ENCODE results near the gene PHTF1. TPM values are rescaled to one million over a fixed set of nuclear protein-coding genes. Genes with fewer than 3 reads are reported as not detected.
"Not testable (repeated sequence)": the region's sequence is repeated elsewhere in the genome, so short reads cannot be mapped to it uniquely, and the experiment has no call there.

PHTF1 gene
- polyA plus RNA-seq, 1 donor from 2014 or later: 16.7 TPM

GRCh38 chr1:113717506-113717905, 41.8 kb downstream of the PHTF1 start:
- Mint-ChIP-seq H3K9me3 (peaks cover 12 to 15% (median 13%) of the 10 kb centered on the region in 3 donors), H3K36me3 (peaks cover 51% of the 10 kb centered on the region), H3K27ac (peak overlapping the region in 1 of 3 donors; percentile 78)
- H3K4me1 Mint-ChIP-seq, H3K27me3 Mint-ChIP-seq, H3K4me3 Mint-ChIP-seq: not testable (repeated sequence)

GRCh38 chr1:113714606-113715269, 44.5 kb downstream of the PHTF1 start:
- Mint-ChIP-seq H3K9me3 (peaks cover 8 to 13% (median 12%) of the 10 kb centered on the region in 3 donors), H3K36me3 (peaks cover 40% of the 10 kb centered on the region), H3K4me1 (peaks cover 0 to 2% (median 0%) of the 10 kb centered on the region in 3 donors), H3K27ac (peak overlapping the region in 1 of 3 donors; percentile 57), H3K27me3 (no peaks in the 10 kb centered on the region), H3K4me3 (no peak overlapping the region)

- peaks cover 4 to 10% (median 8%) of the 10 kb centered on the region in 3 donors for H3K4me1 Mint-ChIP-seq
- peak overlapping the region in 1 of 4 donors; percentile 47 for H3K4me3 Mint-ChIP-seq
- no peaks in the 10 kb centered on the region for H3K27me3 Mint-ChIP-seq
- H3K27ac Mint-ChIP-seq: peak overlapping the region in 1 of 3 donors; percentile 63
- peaks cover 0 to 2% (median 0%) of the 10 kb centered on the region in 3 donors for H3K9me3 Mint-ChIP-seq
- H3K36me3 Mint-ChIP-seq: peaks cover 5% of the 10 kb centered on the region
These were observed 57.9 kb downstream of the PHTF1 start for GRCh38 chr1:113701429-113701828.

- Mint-ChIP-seq H3K4me1 (peaks cover 0 to 3% (median 2%) of the 10 kb centered on the region in 3 donors), H3K27me3 (no peaks in the 10 kb centered on the region), H3K9me3 (peaks cover 5 to 16% (median 11%) of the 10 kb centered on the region in 3 donors), H3K36me3 (peaks cover 21% of the 10 kb centered on the region), H3K27ac (peak overlapping the region in 1 of 3 donors; percentile 0), H3K4me3 (no peak overlapping the region)
These were observed 64.4 kb downstream of the PHTF1 start for GRCh38 chr1:113694910-113695309.

- H3K36me3 Mint-ChIP-seq: peaks cover 21% of the 10 kb centered on the region
- peaks cover 0 to 3% (median 2%) of the 10 kb centered on the region in 3 donors for H3K4me1 Mint-ChIP-seq
- no peaks in the 10 kb centered on the region for H3K27me3 Mint-ChIP-seq
- H3K9me3 Mint-ChIP-seq: peaks cover 5 to 16% (median 11%) of the 10 kb centered on the region in 3 donors
- no peak overlapping the region for H3K4me3 Mint-ChIP-seq
- H3K27ac Mint-ChIP-seq: no peak overlapping the region
These were observed 66.4 kb downstream of the PHTF1 start for GRCh38 chr1:113692824-113693431.

- Mint-ChIP-seq H3K4me1 (peaks cover 0 to 3% (median 2%) of the 10 kb centered on the region in 3 donors), H3K4me3 (no peak overlapping the region), H3K9me3 (peaks cover 5 to 16% (median 11%) of the 10 kb centered on the region in 3 donors), H3K36me3 (peaks cover 21% of the 10 kb centered on the region), H3K27ac (no peak overlapping the region), H3K27me3 (no peaks in the 10 kb centered on the region)
These were observed 66.9 kb downstream of the PHTF1 start for GRCh38 chr1:113692342-113692741.

GRCh38 chr1:113691184-113691583, 68.1 kb downstream of the PHTF1 start:
- Mint-ChIP-seq H3K36me3 (peaks cover 17% of the 10 kb centered on the region), H3K9me3 (peaks cover 3 to 16% (median 11%) of the 10 kb centered on the region in 3 donors), H3K27me3 (no peaks in the 10 kb centered on the region), H3K4me3 (no peak overlapping the region), H3K27ac (no peak overlapping the region), H3K4me1 (peaks cover 0 to 3% (median 2%) of the 10 kb centered on the region in 3 donors)

GRCh38 chr1:113686891-113687618, 72.2 kb downstream of the PHTF1 start:
- H3K27ac Mint-ChIP-seq: no peak overlapping the region
- H3K36me3 Mint-ChIP-seq: peaks cover 12% of the 10 kb centered on the region
- H3K4me3 Mint-ChIP-seq: no peak overlapping the region
- no peaks in the 10 kb centered on the region for H3K9me3 Mint-ChIP-seq
- H3K4me1 Mint-ChIP-seq: no peaks in the 10 kb centered on the region
- no peaks in the 10 kb centered on the region for H3K27me3 Mint-ChIP-seq

GRCh38 chr1:113684153-113684541, 75.1 kb downstream of the PHTF1 start:
- Mint-ChIP-seq H3K4me3 (no peak overlapping the region), H3K27me3 (no peaks in the 10 kb centered on the region), H3K36me3 (peaks cover 9% of the 10 kb centered on the region), H3K4me1 (peaks cover 0 to 1% (median 0%) of the 10 kb centered on the region in 3 donors), H3K27ac (no peak overlapping the region), H3K9me3 (no peaks in the 10 kb centered on the region)

GRCh38 chr1:113683384-113684152, 75.7 kb downstream of the PHTF1 start:
- peaks cover 0 to 1% (median 0%) of the 10 kb centered on the region in 3 donors for H3K4me1 Mint-ChIP-seq
- no peak overlapping the region for H3K4me3 Mint-ChIP-seq

GRCh38 chr1:113681596-113682337, 77.5 kb downstream of the PHTF1 start:
- Mint-ChIP-seq H3K4me1 (peaks cover 0 to 1% (median 0%) of the 10 kb centered on the region in 3 donors), H3K36me3 (peaks cover 9% of the 10 kb centered on the region), H3K27me3 (no peaks in the 10 kb centered on the region), H3K27ac (no peak overlapping the region), H3K9me3 (no peaks in the 10 kb centered on the region), H3K4me3 (no peak overlapping the region)

More at GRCh38 chr1:113683384-113684152, 75.7 kb downstream of the PHTF1 start:
- no peak overlapping the region for H3K27ac Mint-ChIP-seq
- peaks cover 9% of the 10 kb centered on the region for H3K36me3 Mint-ChIP-seq
- no peaks in the 10 kb centered on the region for H3K9me3 Mint-ChIP-seq
- no peaks in the 10 kb centered on the region for H3K27me3 Mint-ChIP-seq

GRCh38 chr1:113678159-113678469, 81.2 kb downstream of the PHTF1 start:
- Mint-ChIP-seq H3K4me1 (peaks cover 0 to 1% (median 0%) of the 10 kb centered on the region in 3 donors), H3K4me3 (no peak overlapping the region), H3K27me3 (no peaks in the 10 kb centered on the region), H3K27ac (no peak overlapping the region), H3K36me3 (peaks cover 4% of the 10 kb centered on the region), H3K9me3 (no peaks in the 10 kb centered on the region)

GRCh38 chr1:113677250-113678158, 81.8 kb downstream of the PHTF1 start:
- Mint-ChIP-seq H3K4me1 (peaks cover 0 to 1% (median 0%) of the 10 kb centered on the region in 3 donors), H3K27me3 (no peaks in the 10 kb centered on the region), H3K27ac (no peak overlapping the region), H3K36me3 (no peaks in the 10 kb centered on the region), H3K4me3 (no peak overlapping the region), H3K9me3 (no peaks in the 10 kb centered on the region)
